ENCODE data around the gene ARHGEF1.

- TF ChIP-seq, protein P1, sequence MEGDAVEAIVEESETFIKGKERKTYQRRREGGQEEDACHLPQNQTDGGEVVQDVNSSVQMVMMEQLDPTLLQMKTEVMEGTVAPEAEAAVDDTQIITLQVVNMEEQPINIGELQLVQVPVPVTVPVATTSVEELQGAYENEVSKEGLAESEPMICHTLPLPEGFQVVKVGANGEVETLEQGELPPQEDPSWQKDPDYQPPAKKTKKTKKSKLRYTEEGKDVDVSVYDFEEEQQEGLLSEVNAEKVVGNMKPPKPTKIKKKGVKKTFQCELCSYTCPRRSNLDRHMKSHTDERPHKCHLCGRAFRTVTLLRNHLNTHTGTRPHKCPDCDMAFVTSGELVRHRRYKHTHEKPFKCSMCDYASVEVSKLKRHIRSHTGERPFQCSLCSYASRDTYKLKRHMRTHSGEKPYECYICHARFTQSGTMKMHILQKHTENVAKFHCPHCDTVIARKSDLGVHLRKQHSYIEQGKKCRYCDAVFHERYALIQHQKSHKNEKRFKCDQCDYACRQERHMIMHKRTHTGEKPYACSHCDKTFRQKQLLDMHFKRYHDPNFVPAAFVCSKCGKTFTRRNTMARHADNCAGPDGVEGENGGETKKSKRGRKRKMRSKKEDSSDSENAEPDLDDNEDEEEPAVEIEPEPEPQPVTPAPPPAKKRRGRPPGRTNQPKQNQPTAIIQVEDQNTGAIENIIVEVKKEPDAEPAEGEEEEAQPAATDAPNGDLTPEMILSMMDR (conservative IDR thresholded peaks at IDR 0.05 in 1 of 2, IDR thresholded peaks at IDR 0.05 in 1 of 2; ENCODE audit: low read depth in 1 of 2, low read length in 2 of 2): no peak
- no peak for TF ChIP-seq EZH2 (IDR thresholded peaks at IDR 0.05; ENCODE audit: low read length, missing control alignments)
Measured at GRCh38 chr19:41887711-41888382, 4.9 kb downstream of the ARHGEF1 start.
